RPMI7951 (cell line): ENCODE data around the gene CDK5RAP2. TPM values are rescaled to one million over a fixed set of nuclear protein-coding genes. Genes with fewer than 3 reads are reported as not detected.
"Not testable (repeated sequence)": the region's sequence is repeated elsewhere in the genome, so short reads cannot be mapped to it uniquely, and the experiment has no call there.

ENCODE experiments used
- DNase-seq: peaks from one replicate; pipeline ENCODE4 v3.0.0-alpha.2; 2012; ENCODE audit warnings: low read depth
- total RNA-seq: library from RNA; depleted of rRNA; stranded (reverse); fragments of >200 nt; shearing (Covaris generic); gene quantifications from 2 replicates; pipeline ENCODE4 v1.2.3, GENCODE V29; 2014

The CDK5RAP2 gene
- total RNA-seq, 1 experiment from 2014 or later, result 42.1 TPM

- no peak for DNase-seq
Measured at GRCh38 chr9:120592210-120592609, 12.2 kb upstream of the CDK5RAP2 start.

- no peak for DNase-seq
Measured at GRCh38 chr9:120587328-120587727, 7.4 kb upstream of the CDK5RAP2 start.

- peak; percentile 98 for DNase-seq
Measured at GRCh38 chr9:120583958-120584369, 4.0 kb upstream of the CDK5RAP2 start.

DNA sequence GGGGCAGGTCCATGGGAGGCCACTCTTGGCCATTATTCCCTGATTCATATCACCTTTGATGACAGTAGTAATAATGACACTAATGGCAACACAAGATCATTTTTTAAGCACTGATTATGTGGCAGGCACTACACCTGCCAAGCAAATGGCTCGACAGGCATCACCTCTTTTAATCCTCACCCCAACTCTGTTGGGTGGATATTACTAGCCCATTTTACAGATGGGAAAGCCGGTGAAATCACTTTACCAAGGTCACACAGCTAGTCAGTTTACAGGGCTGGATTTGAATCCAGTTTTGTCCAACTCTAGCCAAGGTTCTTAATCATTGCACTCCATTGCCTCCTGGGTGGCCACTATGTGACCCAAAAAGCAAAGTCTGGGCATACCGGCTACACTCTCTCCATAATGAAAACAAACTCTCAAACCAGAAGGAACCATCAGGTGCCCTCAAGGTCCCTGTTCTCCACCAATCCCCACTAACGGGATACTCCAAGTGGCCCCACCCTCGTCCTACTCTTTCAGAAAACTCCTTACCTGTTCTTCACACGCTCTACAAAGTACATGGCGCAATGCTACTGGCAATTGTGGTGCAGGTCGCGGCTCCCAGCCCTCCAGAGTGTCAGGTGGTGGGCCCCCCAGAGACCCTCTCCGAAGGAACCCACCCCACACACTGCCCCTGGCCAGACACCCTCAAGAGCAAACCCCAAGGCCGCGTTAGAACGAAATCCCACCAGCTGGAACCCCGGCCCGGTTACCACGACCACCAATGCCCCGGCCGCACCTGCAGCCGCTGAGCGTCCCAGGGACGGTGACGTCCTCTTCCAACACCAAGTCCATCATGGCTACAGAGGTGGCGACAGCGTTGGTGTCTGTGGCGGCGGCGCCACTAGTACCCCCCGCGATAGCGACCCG, 572 bp downstream of the CDK5RAP2 start:
- no peak for DNase-seq

GRCh38 chr9:120574473-120574872, 5.5 kb downstream of the CDK5RAP2 start:
- DNase-seq, result no peak

DNA sequence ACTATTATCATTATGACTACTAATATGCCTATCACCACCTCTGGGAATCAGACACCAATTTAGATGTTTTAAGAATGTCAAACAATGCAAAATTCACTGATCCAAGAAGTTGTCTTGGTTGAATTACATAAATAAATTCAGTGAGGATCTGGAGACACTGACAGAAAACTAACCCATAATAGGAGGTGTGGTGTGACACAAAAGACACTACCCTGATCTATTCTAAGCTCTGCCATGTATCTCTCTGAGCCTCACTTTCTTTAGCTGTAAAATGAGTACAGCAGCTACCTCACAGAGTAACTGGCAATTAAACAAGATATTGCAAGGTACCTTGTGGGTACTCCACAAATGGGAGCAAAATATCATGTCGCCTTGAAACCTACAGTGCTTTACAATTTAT, 7.5 kb downstream of the CDK5RAP2 start:
- DNase-seq, result no peak

GRCh38 chr9:120571443-120572257, 8.3 kb downstream of the CDK5RAP2 start:
- no peak for DNase-seq

- no peak for DNase-seq
Measured at GRCh38 chr9:120570296-120570695, 9.7 kb downstream of the CDK5RAP2 start.

GRCh38 chr9:120569556-120569955, 10.4 kb downstream of the CDK5RAP2 start:
- DNase-seq, result no peak

GRCh38 chr9:120568816-120569215, 11.2 kb downstream of the CDK5RAP2 start:
- DNase-seq, result no peak

GRCh38 chr9:120567874-120568273, 12.1 kb downstream of the CDK5RAP2 start:
- DNase-seq, result no peak

DNA sequence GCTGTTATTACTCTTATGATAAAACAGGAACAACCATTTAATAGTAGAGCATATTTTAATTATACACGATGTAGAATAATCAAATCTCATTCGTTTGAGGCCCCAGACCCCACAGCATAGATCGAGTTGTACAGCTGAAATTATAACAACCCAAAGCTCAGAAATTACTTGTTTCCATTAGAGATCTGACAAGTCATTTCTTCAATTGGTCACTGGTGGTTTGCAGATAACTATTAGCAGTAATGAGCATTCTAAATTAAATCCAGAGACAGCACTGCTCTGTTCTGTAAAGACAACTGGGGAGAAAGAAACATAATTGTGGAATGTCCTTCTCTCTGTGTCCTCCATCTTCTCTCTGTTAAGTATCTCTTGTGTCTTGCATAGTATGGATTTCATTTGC, 12.9 kb downstream of the CDK5RAP2 start:
- no peak for DNase-seq

DNA sequence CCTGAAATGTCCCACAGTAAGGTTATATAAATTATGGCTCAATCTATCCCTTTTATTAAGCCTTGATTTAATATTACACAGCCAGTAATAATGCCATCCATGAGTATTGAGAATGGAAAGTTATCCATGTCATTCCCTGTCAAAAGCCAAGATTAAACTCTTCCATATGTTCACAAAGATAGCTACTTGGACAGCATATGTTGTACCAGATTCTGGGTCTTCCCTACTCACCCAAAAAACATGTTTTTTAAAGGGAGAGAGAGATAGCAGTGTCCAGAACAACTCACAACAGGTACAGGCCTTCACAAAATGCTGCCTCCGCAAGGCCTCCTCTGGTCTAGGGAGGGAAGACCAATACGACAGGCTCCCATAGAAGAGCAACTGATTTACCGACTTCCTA, 15.4 kb downstream of the CDK5RAP2 start:
- no peak for DNase-seq

DNA sequence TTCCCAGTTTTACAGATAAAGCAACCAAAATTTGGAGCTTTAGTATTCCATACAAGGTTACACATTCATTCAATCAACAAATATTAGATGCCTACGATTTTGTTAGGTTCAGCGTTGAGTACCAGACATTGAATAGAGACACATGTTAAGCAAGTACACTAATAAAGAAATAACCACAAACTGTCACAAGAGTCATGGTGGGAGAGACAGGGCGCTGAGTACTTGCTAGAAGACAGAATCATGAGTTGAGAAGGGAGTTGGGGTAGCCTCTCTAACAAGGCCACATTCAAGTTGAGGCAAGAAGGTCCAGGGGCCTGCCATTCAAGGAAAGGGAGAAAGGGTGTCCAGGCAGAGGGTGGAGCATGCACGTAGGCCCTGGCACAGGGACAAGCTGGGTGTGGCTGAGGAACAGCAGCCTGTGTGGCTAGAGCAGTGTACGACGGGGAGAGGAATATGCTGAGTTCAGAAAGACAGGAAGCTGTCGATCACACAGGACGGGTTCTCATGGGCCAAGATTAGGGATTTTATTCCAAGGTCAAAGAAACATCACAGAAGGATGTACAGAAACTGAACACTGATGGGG, 17.0 kb downstream of the CDK5RAP2 start:
- no peak for DNase-seq

GRCh38 chr9:120561709-120562108, 18.3 kb downstream of the CDK5RAP2 start:
- DNase-seq, result no peak

- DNase-seq, result no peak
Measured at GRCh38 chr9:120559546-120559945, 20.4 kb downstream of the CDK5RAP2 start.

GRCh38 chr9:120558454-120558853, 21.5 kb downstream of the CDK5RAP2 start:
- no peak for DNase-seq

DNA sequence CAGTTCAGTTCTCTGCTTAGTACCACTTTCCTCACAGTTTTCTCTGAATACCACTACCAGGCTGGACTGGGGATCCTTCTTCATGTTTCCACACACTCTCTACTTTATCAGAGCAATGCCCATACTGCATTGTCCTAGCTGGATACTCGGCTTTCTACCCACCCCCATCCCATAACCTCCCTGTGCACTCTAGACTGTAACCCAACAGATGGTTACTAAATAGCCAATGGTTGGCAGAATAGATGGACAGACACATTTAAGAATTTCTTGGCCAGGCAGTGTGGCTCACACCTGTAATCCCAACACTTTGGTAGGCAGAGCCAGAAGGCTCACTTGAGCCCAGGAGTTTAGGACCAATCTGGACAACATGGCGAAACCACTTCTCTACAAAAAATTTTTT, 22.8 kb downstream of the CDK5RAP2 start:
- DNase-seq, result no peak

GRCh38 chr9:120556775-120557174, 23.2 kb downstream of the CDK5RAP2 start:
- DNase-seq, result no peak

DNA sequence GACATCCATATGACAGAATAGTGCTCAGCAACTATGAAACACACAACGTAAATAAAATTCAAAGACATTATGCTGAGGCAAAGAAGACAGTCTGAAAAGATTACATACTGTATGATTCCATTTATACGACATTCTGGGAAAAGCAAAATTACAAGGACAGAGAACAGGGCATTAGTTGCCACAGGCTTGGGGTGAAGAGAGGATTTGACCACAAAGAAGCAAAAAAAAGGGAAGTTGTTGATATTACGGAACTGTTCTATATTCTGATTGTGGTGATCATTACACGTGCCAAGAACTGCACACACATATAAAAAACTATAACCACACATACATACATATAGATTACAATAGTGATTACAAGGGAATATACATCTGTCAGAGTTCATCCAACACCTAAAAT, 24.1 kb downstream of the CDK5RAP2 start:
- DNase-seq, result no peak

GRCh38 chr9:120552210-120552704, 27.7 kb downstream of the CDK5RAP2 start:
- DNase-seq, result not testable (repeated sequence)
